ENCODE measurements around the gene DLX2.
"Not testable (repeated sequence)": the region's sequence is repeated elsewhere in the genome, so short reads cannot be mapped to it uniquely, and the experiment has no call there.

DLX2 gene

DNA sequence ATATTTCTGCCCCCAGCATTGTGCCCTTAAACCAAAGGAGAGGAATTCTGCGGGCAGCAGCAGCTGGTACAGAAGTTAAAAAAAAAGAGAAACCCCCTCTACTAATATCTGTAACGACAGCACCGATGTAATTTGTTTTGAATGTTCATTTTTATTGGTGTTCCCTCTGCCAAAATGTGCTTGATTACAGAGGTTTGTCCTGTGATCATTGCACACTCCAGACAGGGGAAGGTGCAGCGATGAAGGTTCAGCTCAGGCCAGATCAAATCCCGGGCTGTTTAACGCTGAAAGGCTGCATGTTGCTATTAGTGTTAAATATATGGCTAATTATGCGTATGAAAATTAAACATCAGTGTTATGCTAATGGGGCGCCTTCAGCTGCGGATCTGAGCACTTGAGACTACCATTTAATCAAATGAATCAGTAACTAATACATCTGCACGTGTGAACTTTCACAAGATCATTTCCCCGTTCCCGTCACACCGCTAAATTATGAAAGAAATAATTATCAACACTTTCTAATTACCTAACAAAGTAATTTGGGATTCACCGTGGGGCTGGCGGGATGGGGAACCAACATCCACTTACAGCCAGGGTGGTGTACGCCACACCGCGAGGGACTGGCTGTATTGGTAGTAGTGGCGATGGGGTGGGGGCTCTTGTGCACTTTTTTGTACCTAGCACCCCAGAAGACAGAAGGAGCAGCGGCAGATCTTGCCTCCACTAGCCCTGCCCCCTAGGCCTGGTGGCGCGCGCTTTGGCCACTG, 18.9 kb downstream of the DLX2 start:
- Mint-ChIP-seq H3K27ac (peak overlapping the region; percentile 54), H3K9me3 (ENCODE audit: low read depth) (no peaks in the 10 kb centered on the region), H3K4me3 (peak overlapping the region; percentile 79), H3K4me1 (ENCODE audit: low read depth) (peaks cover 52% of the 10 kb centered on the region), H3K36me3 (peaks cover 4% of the 10 kb centered on the region), H3K27me3 (peaks cover 70% of the 10 kb centered on the region)

DNA sequence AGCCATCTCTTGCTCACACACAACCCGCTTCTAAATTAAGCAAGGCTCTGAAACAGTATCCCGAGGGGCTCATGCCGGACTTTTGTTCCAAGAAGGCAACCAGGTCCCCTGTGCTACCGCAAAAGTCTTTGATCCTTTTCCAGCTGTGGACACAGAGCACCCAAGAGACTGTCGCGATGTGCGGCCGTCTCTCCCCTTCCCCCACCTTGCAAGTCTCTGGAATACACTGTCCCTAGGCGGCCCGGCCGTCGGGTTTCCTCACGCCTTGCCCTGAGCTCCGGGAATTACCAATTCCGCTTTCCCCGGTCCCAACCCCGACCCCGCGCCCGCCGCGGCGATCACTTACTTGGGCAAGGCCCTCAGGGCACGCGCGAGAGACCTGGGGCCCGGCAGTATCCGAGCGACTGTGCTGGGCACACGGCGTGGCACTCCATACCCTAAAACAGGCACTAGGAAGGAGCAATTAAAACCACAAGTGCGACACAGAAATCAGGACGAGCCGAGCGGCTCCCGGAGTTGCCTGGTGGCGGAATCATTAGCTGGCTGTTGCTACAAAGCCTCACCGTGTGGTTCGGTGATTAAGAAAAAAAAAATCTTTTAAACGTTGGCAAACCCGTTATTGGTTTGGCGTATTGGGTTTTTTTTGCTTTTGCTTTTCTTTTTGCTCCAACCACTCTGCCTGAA, 19.6 kb downstream of the DLX2 start:
- Mint-ChIP-seq H3K27ac (no peak overlapping the region), H3K36me3 (peaks cover 4% of the 10 kb centered on the region), H3K27me3 (peaks cover 63% of the 10 kb centered on the region), H3K9me3 (ENCODE audit: low read depth) (no peaks in the 10 kb centered on the region), H3K4me1 (ENCODE audit: low read depth) (peaks cover 48% of the 10 kb centered on the region), H3K4me3 (peak overlapping the region; percentile 79)

DNA sequence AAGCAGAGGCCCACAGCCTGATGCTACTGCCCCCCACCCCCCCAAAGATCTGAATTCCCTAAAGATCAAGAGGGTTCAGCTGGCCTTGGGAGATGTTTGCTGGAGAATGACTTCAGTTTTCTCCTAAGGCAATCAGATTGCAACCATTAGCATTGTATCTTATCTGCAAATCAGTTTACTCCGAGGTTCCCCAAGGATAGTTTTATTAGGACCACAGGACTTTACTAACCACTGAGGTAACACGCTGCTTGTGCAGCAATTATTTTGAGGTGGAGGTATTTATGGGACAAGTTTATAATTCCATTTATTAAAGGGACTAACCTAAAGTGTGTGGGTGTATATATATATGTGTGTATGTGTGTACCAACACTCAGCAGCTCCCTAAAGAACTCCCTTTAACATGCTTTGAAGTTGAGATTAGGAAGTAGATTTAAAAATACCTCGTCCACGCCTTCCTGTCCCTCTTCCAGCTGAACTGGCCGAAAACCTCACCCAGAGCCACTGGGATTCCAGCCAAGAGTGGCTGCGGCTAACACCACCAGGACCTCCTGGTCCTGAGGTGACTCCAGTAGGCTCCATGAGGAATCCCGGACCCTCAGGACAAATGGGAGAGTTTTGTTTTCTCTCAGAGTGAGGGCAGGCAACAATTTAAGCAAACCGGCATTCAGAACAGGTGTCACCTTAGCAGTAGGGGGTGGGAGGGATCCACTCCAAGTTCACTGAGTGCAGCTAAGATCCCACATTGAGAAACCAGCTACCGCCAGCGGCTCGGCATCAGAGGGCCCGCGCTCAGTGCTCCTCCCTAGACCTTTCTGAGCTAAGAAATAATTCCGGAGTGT, 20.4 kb downstream of the DLX2 start:
- Mint-ChIP-seq H3K27ac (peak overlapping the region; percentile 34), H3K9me3 (ENCODE audit: low read depth) (no peaks in the 10 kb centered on the region), H3K4me3 (no peak overlapping the region), H3K4me1 (ENCODE audit: low read depth) (peaks cover 40% of the 10 kb centered on the region), H3K27me3 (peaks cover 55% of the 10 kb centered on the region), H3K36me3 (peaks cover 4% of the 10 kb centered on the region)

DNA sequence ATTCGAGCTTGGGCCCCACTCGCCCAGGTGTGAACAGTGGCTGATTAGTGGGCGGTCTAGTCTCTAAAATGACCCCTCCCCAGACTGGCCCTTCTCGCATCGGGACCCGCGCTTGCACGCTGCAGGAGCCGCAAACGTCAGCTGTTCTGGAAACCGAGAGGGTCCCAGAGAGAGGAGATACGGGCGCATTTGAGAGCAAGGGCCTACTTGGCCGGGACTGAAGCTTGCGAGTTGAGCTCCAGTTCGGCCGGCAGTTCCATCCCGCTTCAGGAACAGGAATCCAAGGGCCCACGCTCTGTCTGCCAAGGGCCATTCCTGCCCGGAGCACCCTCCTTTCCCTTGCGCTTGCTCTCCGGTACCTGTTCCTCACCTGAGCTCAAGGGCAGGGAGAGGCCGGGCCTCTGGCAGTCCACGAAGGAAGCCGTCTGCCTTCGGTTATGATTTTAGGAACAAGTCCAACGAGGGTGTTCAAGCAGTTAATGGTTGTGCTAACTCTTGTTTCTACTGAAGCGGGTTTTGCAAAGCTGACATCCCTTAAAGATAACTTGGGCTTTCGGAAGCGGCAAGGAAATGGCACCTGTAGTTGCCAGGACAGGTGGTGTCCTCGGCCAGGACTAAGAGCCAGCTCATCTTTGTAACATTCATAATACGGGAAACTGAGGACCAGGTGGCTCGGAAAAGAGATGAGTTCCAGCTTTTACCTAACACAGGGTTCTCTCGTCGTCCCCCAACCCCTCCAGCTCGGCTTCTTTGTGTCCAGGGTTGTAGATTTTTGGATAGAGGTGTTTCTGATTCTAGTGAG, 21.3 kb downstream of the DLX2 start:
- H3K27ac Mint-ChIP-seq, result no peak overlapping the region
- H3K4me3 Mint-ChIP-seq, result no peak overlapping the region

DNA sequence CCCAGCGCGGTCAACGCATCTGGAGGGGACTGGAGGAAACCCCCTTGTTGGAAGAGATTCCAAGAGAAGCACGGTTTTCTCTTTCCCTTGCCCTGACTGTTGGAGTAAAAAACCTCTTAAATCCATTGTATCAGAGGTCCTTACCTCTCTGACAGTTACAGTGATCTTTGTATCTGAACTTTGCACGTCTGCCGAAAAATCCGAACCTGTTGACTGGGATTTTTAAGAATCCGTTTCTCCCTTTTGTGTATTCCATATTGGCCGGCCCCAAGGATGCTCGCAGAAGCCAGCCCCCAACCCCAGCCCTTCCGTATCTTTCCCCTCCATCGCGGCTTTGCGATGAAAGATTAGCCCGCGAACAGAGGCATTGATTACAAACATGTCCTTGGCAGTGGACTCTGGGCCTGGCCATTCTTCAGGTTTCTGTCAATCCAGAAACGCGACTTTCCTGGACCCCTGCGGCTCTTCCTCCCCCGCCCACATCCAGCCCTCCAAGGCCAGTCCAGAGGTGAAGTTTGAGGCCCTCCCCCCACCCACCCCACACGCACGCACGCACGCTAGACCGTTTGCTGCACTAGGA, 22.0 kb downstream of the DLX2 start:
- H3K9me3 Mint-ChIP-seq (ENCODE audit: low read depth), result no peaks in the 10 kb centered on the region
- H3K4me1 Mint-ChIP-seq (ENCODE audit: low read depth), result peaks cover 26% of the 10 kb centered on the region
- peaks cover 4% of the 10 kb centered on the region for H3K36me3 Mint-ChIP-seq
- peaks cover 48% of the 10 kb centered on the region for H3K27me3 Mint-ChIP-seq
- no peak overlapping the region for H3K27ac Mint-ChIP-seq
- no peak overlapping the region for H3K4me3 Mint-ChIP-seq

More for the DNA sequence above, 21.3 kb downstream of the DLX2 start:
- peaks cover 48% of the 10 kb centered on the region for H3K27me3 Mint-ChIP-seq
- H3K36me3 Mint-ChIP-seq, result peaks cover 4% of the 10 kb centered on the region
- no peaks in the 10 kb centered on the region for H3K9me3 Mint-ChIP-seq (ENCODE audit: low read depth)
- peaks cover 31% of the 10 kb centered on the region for H3K4me1 Mint-ChIP-seq (ENCODE audit: low read depth)

DNA sequence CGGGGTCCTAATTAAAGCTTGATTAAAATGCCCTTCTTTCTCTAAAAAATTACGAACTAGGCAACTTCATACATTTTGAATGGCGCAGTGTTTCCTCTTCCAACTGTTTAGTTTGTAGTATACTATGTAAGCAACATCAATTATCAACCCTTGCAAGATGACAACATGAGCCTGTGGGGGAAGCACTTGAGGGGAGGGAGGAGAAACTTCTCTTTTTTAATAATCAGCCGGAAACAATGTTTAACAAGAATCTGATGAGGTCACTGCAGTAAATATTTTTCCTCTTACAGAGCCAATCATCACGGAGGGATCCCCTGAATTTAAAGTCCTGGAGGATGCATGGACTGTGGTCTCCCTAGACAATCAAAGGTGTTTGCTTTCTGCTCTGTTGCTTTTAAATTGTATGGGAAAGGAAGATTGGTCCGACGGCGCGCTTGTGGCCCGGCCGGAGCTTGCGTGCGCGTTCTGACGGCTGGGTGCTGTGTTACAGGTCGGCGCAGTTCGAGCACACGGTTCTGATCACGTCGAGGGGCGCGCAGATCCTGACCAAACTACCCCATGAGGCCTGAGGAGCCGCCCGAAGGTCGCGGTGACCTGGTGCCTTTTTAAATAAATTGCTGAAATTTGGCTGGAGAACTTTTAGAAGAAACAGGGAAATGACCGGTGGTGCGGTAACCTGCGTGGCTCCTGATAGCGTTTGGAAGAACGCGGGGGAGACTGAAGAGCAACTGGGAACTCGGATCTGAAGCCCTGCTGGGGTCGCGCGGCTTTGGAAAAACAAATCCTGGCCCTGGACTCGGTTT, 22.7 kb downstream of the DLX2 start:
- no peak overlapping the region for H3K27ac Mint-ChIP-seq
- no peaks in the 10 kb centered on the region for H3K9me3 Mint-ChIP-seq (ENCODE audit: low read depth)
- H3K4me3 Mint-ChIP-seq, result no peak overlapping the region
- peaks cover 43% of the 10 kb centered on the region for H3K27me3 Mint-ChIP-seq
- peaks cover 7% of the 10 kb centered on the region for H3K36me3 Mint-ChIP-seq
- peaks cover 20% of the 10 kb centered on the region for H3K4me1 Mint-ChIP-seq (ENCODE audit: low read depth)

DNA sequence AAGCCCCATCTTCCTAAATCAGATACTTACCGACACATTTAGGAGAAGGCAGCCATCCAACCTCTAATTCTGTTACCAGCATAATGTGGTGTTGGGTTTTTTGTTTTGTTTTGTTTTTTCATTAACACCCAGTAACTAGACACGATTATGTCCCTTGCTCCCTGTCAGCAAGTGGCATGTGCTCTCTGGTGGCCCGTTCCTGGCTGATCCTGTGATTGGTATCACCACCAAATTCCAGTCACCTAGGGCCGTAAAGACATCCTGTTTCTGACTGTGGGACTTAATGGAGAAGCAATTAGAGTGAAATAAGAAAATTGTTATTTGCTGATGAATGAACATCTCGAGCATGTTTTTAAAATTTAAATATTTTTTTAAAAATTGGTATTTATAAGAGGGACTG, 23.3 kb downstream of the DLX2 start:
- H3K27me3 Mint-ChIP-seq, result peaks cover 43% of the 10 kb centered on the region

DNA sequence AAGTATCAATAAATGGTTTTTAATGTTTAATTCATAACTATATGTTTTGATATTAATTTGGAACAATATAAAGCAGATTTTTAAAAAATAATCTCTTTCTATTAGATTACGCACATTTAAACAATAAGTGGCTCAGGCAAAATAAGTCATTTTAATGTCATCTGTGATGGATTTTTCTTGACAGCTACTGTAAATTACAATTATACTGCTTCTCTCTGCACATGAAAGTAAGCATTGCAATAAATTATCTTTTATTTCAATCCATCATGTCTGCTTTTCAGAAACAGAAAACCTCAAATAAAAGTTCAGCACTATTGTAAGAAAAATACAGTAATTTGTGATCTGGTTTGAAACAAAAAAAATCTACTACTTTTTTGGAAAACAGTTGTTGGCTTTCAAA, 28.4 kb downstream of the DLX2 start:
- H3K4me3 Mint-ChIP-seq, result no peak overlapping the region
- H3K36me3 Mint-ChIP-seq, result peaks cover 31% of the 10 kb centered on the region
- H3K27me3 Mint-ChIP-seq, result peaks cover 14% of the 10 kb centered on the region
- no peaks in the 10 kb centered on the region for H3K9me3 Mint-ChIP-seq (ENCODE audit: low read depth)
- H3K27ac Mint-ChIP-seq, result no peak overlapping the region
- H3K4me1 Mint-ChIP-seq (ENCODE audit: low read depth), result no peaks in the 10 kb centered on the region

More for the DNA sequence above, 23.3 kb downstream of the DLX2 start:
- Mint-ChIP-seq H3K36me3 (peaks cover 7% of the 10 kb centered on the region), H3K4me3 (no peak overlapping the region), H3K27ac (no peak overlapping the region), H3K4me1 (ENCODE audit: low read depth) (peaks cover 20% of the 10 kb centered on the region), H3K9me3 (ENCODE audit: low read depth) (no peaks in the 10 kb centered on the region)

DNA sequence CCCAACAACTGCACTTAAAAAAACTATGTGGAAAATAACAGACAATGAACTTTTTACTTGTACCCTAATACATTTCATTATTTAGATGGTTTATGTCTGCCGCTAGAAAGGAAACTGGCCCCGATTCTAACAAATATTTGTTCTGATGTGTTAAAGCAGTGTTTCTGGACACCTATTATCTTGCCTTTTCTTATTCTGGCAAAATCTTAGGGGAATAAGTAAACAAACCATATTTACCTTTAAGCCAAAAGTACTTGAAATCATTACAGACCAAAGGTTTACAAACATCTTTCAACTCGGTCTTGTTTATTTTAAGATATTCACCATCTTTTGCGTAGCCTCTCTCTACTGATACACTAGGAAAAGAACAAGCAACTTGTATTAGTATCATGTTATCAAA, 29.2 kb downstream of the DLX2 start:
- H3K9me3 Mint-ChIP-seq (ENCODE audit: low read depth), result no peaks in the 10 kb centered on the region

DNA sequence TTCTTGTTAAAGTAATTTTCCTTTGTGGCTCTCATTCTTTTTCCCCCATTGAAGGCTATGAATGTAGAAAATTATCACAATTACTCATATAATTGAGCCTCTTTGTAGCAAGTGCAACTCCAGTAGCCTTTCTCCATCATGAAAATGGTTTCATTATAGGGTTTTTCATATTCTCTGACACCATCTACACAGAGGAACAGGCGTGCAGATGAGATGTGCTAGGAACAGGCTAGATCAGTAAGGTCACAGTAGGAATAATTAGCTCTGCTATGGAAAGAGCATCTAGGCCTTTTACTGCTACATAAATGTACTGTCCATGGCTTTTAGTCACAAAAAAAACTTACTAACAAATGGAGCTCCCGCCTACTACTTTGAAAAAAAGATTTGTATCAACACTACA, 30.0 kb downstream of the DLX2 start:
- Mint-ChIP-seq H3K27me3 (peaks cover 11% of the 10 kb centered on the region), H3K9me3 (ENCODE audit: low read depth) (no peaks in the 10 kb centered on the region), H3K36me3 (peaks cover 29% of the 10 kb centered on the region), H3K27ac (no peak overlapping the region), H3K4me1 (ENCODE audit: low read depth) (no peaks in the 10 kb centered on the region), H3K4me3 (no peak overlapping the region)

More for the DNA sequence above, 29.2 kb downstream of the DLX2 start:
- H3K27ac Mint-ChIP-seq, result no peak overlapping the region
- H3K36me3 Mint-ChIP-seq, result peaks cover 29% of the 10 kb centered on the region
- H3K4me1 Mint-ChIP-seq (ENCODE audit: low read depth), result no peaks in the 10 kb centered on the region
- peaks cover 11% of the 10 kb centered on the region for H3K27me3 Mint-ChIP-seq
- no peak overlapping the region for H3K4me3 Mint-ChIP-seq

DNA sequence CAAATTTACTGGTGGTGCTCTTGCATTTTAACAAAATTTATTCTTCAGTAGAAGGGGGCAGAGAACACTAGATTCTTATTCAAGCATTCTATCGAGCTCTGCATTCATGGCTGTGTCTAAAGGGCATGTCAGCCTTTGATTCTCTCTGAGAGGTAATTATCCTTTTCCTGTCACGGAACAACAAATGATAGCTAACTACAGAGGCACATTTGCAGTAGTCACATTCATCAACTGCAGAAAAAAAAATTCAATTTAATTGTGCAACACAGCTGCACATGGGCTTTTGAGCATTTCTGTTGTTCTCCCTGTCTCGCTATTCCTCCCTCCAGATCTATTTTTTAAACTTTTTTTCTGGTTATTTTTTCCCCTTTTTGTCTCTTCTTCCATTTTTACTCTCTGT, 30.4 kb downstream of the DLX2 start:
- H3K4me1 Mint-ChIP-seq (ENCODE audit: low read depth), result no peaks in the 10 kb centered on the region
- H3K9me3 Mint-ChIP-seq (ENCODE audit: low read depth), result no peaks in the 10 kb centered on the region
- peaks cover 11% of the 10 kb centered on the region for H3K27me3 Mint-ChIP-seq
- no peak overlapping the region for H3K27ac Mint-ChIP-seq
- H3K4me3 Mint-ChIP-seq, result no peak overlapping the region
- peaks cover 31% of the 10 kb centered on the region for H3K36me3 Mint-ChIP-seq

DNA sequence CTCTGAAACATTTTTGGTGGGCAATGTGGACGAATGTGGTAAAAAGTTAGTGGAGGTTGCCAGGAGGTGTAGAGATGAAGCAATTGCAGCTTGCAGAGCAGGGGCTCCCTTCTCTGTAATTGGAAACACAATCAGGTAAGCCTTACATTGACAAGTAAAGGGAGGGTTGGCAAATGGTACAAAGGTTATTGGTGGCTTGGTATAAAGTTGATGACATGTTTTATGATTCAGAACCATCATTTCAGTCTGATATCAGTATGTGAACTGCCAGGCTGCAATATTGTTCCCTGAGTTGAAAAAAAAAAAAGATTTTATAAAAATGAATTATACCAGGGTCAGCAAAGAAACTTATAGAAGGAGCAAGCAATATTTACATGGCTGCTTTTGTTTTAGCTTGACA, 31.8 kb downstream of the DLX2 start:
- no peak overlapping the region for H3K27ac Mint-ChIP-seq
- peaks cover 8% of the 10 kb centered on the region for H3K27me3 Mint-ChIP-seq
- H3K4me3 Mint-ChIP-seq, result no peak overlapping the region
- H3K4me1 Mint-ChIP-seq (ENCODE audit: low read depth), result no peaks in the 10 kb centered on the region
- no peaks in the 10 kb centered on the region for H3K9me3 Mint-ChIP-seq (ENCODE audit: low read depth)
- H3K36me3 Mint-ChIP-seq, result peaks cover 38% of the 10 kb centered on the region

DNA sequence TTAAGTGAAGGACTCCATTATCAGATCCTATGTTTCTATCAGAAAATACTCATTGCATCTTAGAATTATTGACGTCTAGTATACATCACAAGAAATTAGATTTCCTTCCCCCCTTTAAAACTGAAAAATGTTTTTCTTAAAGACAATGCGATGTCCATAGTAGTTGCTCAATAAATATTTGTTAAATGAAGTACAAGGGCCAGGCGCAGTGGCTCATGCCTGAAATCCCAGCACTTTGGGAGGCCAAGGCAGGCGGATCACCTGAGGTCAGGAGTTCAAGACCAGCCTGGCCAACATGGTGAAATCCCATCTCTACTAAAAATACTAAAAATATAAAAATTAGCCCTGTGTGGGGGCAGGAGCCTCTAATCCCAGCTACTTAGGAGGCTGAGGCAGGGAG, 34.8 kb downstream of the DLX2 start:
- H3K27me3 Mint-ChIP-seq; H3K4me1 Mint-ChIP-seq (ENCODE audit: low read depth); H3K27ac Mint-ChIP-seq; H3K4me3 Mint-ChIP-seq; H3K9me3 Mint-ChIP-seq (ENCODE audit: low read depth): not testable (repeated sequence)
- peaks cover 41% of the 10 kb centered on the region for H3K36me3 Mint-ChIP-seq
